HepG2 (cell line): Measurements from ENCODE around the gene QPCT. TPM values are rescaled to one million over a fixed set of nuclear protein-coding genes. Genes with fewer than 3 reads are reported as not detected.

ENCODE experiments used
- ATAC-seq: fragments of 200-7000 bp; cut with Tn5 transposase; 3 replicates; pipeline ENCODE4 v1.9.1; 2020; ENCODE audit warnings: mild to moderate bottlenecking, moderate library complexity
- BruUV-seq: library from RNA; stranded (reverse); fragments of 400-500 nt; replicated peaks from 2 replicates; lab custom pipeline; 2021; lab: Mats Ljungman, UMichigan
- CTCF ChIA-PET: fragments of 300-600 bp; formaldehyde crosslinking; extraction: SDS; loops from one replicate; lab custom pipeline; 2021; ENCODE audit warnings: low total read pairs, inconsistent platforms, low intra/inter-chr PET ratio; lab: Yijun Ruan, JAX
- POLR2A ChIA-PET: fragments of 350-600 bp; sonication (Branson Sonifier 250); formaldehyde crosslinking; loops from one replicate; lab custom pipeline; 2020; ENCODE audit warnings: antibody characterized with exemption, inconsistent platforms; lab: Yijun Ruan, JAX
- DNase-seq: peaks from one replicate; pipeline ENCODE4 v3.0.0-alpha.2; 2015; ENCODE audit warnings: low spot score
- FAIRE-seq: peaks from 3 replicates; lab custom pipeline; 2011; peaks lifted over from hg19 to GRCh38; lab: Jason Lieb, UNC
- H2AFZ ChIP-seq: one replicate; pipeline ENCODE4 v1.6.1; 2011; ENCODE audit warnings: low read length, inconsistent platforms
- H3K27ac ChIP-seq: fragments of 300-600 bp; 3 replicates; pipeline ENCODE4 v1.8.0; 2011; ENCODE audit warnings: mixed run types, mild to moderate bottlenecking, mixed read lengths, low read length, inconsistent platforms; ENCODE audit not compliant: insufficient read depth; ENCODE audit errors: extremely low read length
- H3K27me3 ChIP-seq, 2 experiments: fragments of 200-600 bp in 1 of 2; 2 replicates in 1 of 2; 3 replicates in 1 of 2; pipeline versions ENCODE4 v1.6.0 to v1.8.0; 2011; ENCODE audit warnings: low read length in 2 of 2, mild to moderate bottlenecking in 2 of 2, moderate library complexity in 2 of 2, inconsistent platforms in 1 of 2; ENCODE audit not compliant: insufficient read depth in 2 of 2, control insufficient read depth in 1 of 2
- H3K36me3 ChIP-seq, 2 experiments: fragments of 200-600 bp in 1 of 2; replicated peaks in 1 of 2; 2 replicates in 1 of 2; 3 replicates in 1 of 2; pipeline versions ENCODE4 v1.5.1 to v1.8.0; 2011; ENCODE audit warnings: low read length in 2 of 2, inconsistent platforms in 1 of 2; ENCODE audit not compliant: insufficient read depth in 2 of 2, control insufficient read depth in 1 of 2
- H3K4me1 ChIP-seq: 2 replicates; pipeline ENCODE4 v1.5.1; 2012; ENCODE audit warnings: low read length, inconsistent platforms; ENCODE audit not compliant: insufficient read depth
- H3K4me2 ChIP-seq: 2 replicates; pipeline ENCODE4 v1.6.0; 2011; ENCODE audit warnings: low read depth, low read length, inconsistent platforms
- H3K4me3 ChIP-seq, 3 experiments: fragments of 200-600 bp in 1 of 3; sonication (generic), shearing (Covaris generic) in 1 of 3; replicated peaks in 1 of 3; 2 replicates each; pipeline ENCODE4 v1.5.1; 2011 to 2016; ENCODE audit warnings: low read length in 3 of 3, inconsistent platforms in 2 of 3, low read depth in 2 of 3, mild to moderate bottlenecking in 2 of 3, control low read depth in 1 of 3, mixed read lengths in 1 of 3; ENCODE audit not compliant: insufficient read depth in 1 of 3
- H3K79me2 ChIP-seq: one replicate; pipeline ENCODE4 v1.6.1; 2011; ENCODE audit warnings: low read length, inconsistent platforms; ENCODE audit not compliant: insufficient read depth
- H3K9ac ChIP-seq: 2 replicates; pipeline ENCODE4 v1.6.0; 2011; ENCODE audit warnings: mild to moderate bottlenecking, low read depth, low read length, inconsistent platforms; ENCODE audit not compliant: insufficient read depth
- H3K9me3 ChIP-seq: 2 replicates; pipeline ENCODE4 v1.5.1; 2012; ENCODE audit warnings: mild to moderate bottlenecking, low read length
- H4K20me1 ChIP-seq: 2 replicates; pipeline ENCODE4 v1.6.0; 2011; ENCODE audit warnings: inconsistent platforms, mild to moderate bottlenecking, low read length, moderate library complexity; ENCODE audit not compliant: insufficient read depth
- ATM ChIP-seq: fragments of 450-650 bp; IDR thresholded peaks from 2 replicates; pipeline ENCODE4 v1.7.1; 2017; ENCODE audit warnings: mild to moderate bottlenecking, borderline replicate concordance
- CHD4 ChIP-seq: fragments of 200-600 bp; sonication (generic); IDR thresholded peaks from 2 replicates; pipeline ENCODE4 v1.7.0; 2017; ENCODE audit warnings: mild to moderate bottlenecking, low read length, borderline replicate concordance
- ETV6 ChIP-seq: sonication (generic); formaldehyde crosslinking; conservative IDR thresholded peaks from 2 replicates; pipeline ENCODE4 v1.4.0; 2020; ENCODE audit warnings: missing genetic modification reagents
- GATA4 ChIP-seq: sonication (generic); IDR thresholded peaks from 2 replicates; pipeline ENCODE4 v1.6.1; 2016; ENCODE audit warnings: antibody characterized with exemption, low read depth, borderline replicate concordance
- MBNL3 ChIP-seq: fragments of 250-450 bp; sonication (Bioruptor Pico); conservative IDR thresholded peaks from 2 replicates; pipeline ENCODE4 v1.8.0; 2022; ENCODE audit warnings: mild to moderate bottlenecking, inconsistent platforms
- MLXIP ChIP-seq: sonication (generic); formaldehyde crosslinking; IDR thresholded peaks from 2 replicates; pipeline ENCODE4 v1.9.0; 2021; ENCODE audit warnings: missing genetic modification reagents, borderline replicate concordance
- MTERF4 ChIP-seq: sonication (generic); formaldehyde crosslinking; IDR thresholded peaks from 2 replicates; pipeline ENCODE4 v1.8.0; 2023; ENCODE audit warnings: mild to moderate bottlenecking, missing genetic modification reagents
- NCOA1 ChIP-seq: sonication (generic); formaldehyde crosslinking; IDR thresholded peaks from 2 replicates; pipeline ENCODE4 v1.9.0; 2021; ENCODE audit warnings: missing genetic modification reagents
- NRL ChIP-seq: sonication (generic); formaldehyde crosslinking; IDR thresholded peaks from 2 replicates; pipeline ENCODE4 v1.5.0; 2020; ENCODE audit warnings: missing genetic modification reagents, mild to moderate bottlenecking, moderate library complexity, borderline replicate concordance
- ONECUT2 ChIP-seq: sonication (generic); formaldehyde crosslinking; IDR thresholded peaks from 2 replicates; pipeline ENCODE4 v1.4.0; 2020; ENCODE audit warnings: missing genetic modification reagents
- PAF1 ChIP-seq: IDR thresholded peaks from 2 replicates; pipeline ENCODE4 v1.6.1; 2016; ENCODE audit warnings: missing genetic modification reagents, missing compliant biosample characterization
- SOX5 ChIP-seq: IDR thresholded peaks from 2 replicates; pipeline ENCODE4 v1.6.1; 2016; ENCODE audit warnings: borderline replicate concordance
- ZBTB25 ChIP-seq: IDR thresholded peaks from 2 replicates; pipeline ENCODE4 v1.6.1; 2018; ENCODE audit warnings: missing genetic modification reagents
- ZMYM2 ChIP-seq: sonication (generic); formaldehyde crosslinking; IDR thresholded peaks from 2 replicates; pipeline ENCODE4 v1.8.0; 2022; ENCODE audit warnings: mild to moderate bottlenecking, missing genetic modification reagents
- ZNF580 ChIP-seq: IDR thresholded peaks from 2 replicates; pipeline ENCODE4 v1.6.1; 2016; ENCODE audit warnings: low read depth, borderline replicate concordance
- ZNF629 ChIP-seq: sonication (generic); formaldehyde crosslinking; conservative IDR thresholded peaks from 2 replicates; pipeline ENCODE4 v1.5.0; 2020; ENCODE audit warnings: missing genetic modification reagents
- ZNF687 ChIP-seq: sonication (generic); formaldehyde crosslinking; IDR thresholded peaks from 2 replicates; pipeline ENCODE4 v1.5.1; 2020; ENCODE audit warnings: mild to moderate bottlenecking, missing genetic modification reagents, moderate library complexity
- WGBS: methylation state at CpG from one replicate; pipeline ENCODE4 v1.1.6; 2017; ENCODE audit warnings: low lambda C conversion rate; 5-methylcytosine and 5-hydroxymethylcytosine counted together
- in situ Hi-C: cut with HindIII; loops from 2 replicates; pipeline ENCODE4 v1.10.0; 2017; ENCODE audit warnings: low pct_unique_long_range_greater_than_20kb; ENCODE audit not compliant: extremely low pct_ligation_motif_present
- intact Hi-C: fragments of 100-400 bp; cut with micrococcal nuclease; formaldehyde crosslinking; loops from one replicate; pipeline ENCODE4 v1.10.0; 2022; ENCODE audit not compliant: unreplicated experiment
- polyA plus RNA-seq, 8 experiments: library from polyadenylated mRNA; depleted of rRNA in 3 of 8; stranded (reverse) in 7 of 8; unstranded in 1 of 8; fragments of >200 nt; fragmentation: Illumina TruSeq in 4 of 8; extraction: Trizol in 4 of 8; gene quantifications; 2 replicates each; pipeline versions ENCODE4 v1.2.1 to v1.2.3, GENCODE V29; 2011 to 2016; ENCODE audit warnings: low read depth in 4 of 8, missing spikeins in 1 of 8, mixed read lengths in 1 of 8; ENCODE audit not compliant: insufficient read depth in 1 of 8
- total RNA-seq, 5 experiments: library from RNA; depleted of rRNA; stranded (reverse); fragments of >200 nt; fragmentation: Illumina TruSeq; extraction: Trizol; gene quantifications; 2 replicates each; pipeline ENCODE4 v1.2.3, GENCODE V29; 2016; ENCODE audit warnings: low read depth in 1 of 5

QPCT gene
- total and polyA plus RNA-seq, 2 of the 13 experiments (the other 11 are each of a cell fraction or from before 2014, with no cell fraction given), result 0.77 to 1.2 TPM

- Histone ChIP-seq H4K20me1 (no peaks in the 10 kb centered on the region), H3K79me2 (no peaks in the 10 kb centered on the region), H3K9me3 (no peaks in the 10 kb centered on the region), H3K36me3 (no peaks in the 10 kb centered on the region), H3K4me3 (no peak overlapping the region), H3K4me1 (no peaks in the 10 kb centered on the region), H3K4me2 (no peak overlapping the region), H3K27ac (no peak overlapping the region), H3K9ac (no peak overlapping the region), H2AFZ (no peak overlapping the region), H3K27me3 (peaks cover 1 to 8% of the 10 kb centered on the region in 2 experiments; a peak in 1 of 5 replicates)
- in situ Hi-C loops, result no loop called here
- no peak for ATAC-seq
- BruUV-seq, result no TSS peak
- WGBS, result 23% methylated on average over 4 of the region's 4 CpGs
- DNase-seq, result no peak
- POLR2A ChIA-PET, result no interaction called here
- intact Hi-C loops, result no loop called here
- CTCF ChIA-PET, result no interaction called here
- FAIRE-seq, result no peak
- no peak for TF ChIP-seq ZMYM2 (CRISPR knock-in tag)
- TF ChIP-seq ZNF629 (CRISPR knock-in tag), result no peak
- no peak for TF ChIP-seq ETV6 (CRISPR knock-in tag)
- TF ChIP-seq ZNF687 (CRISPR knock-in tag), result no peak
- no peak for TF ChIP-seq MBNL3 (CRISPR knock-in tag)
- TF ChIP-seq MLXIP (CRISPR knock-in tag), result no peak
- TF ChIP-seq MTERF4 (CRISPR knock-in tag), result no peak
- no peak for TF ChIP-seq ZBTB25
- no peak for TF ChIP-seq GATA4
- no peak for TF ChIP-seq NRL (CRISPR knock-in tag)
- no peak for TF ChIP-seq ONECUT2
- no peak for TF ChIP-seq PAF1
- TF ChIP-seq ATM, result no peak
- TF ChIP-seq NCOA1 (CRISPR knock-in tag), result no peak
- TF ChIP-seq CHD4, result no peak
- TF ChIP-seq SOX5 (CRISPR knock-in tag), result no peak
- no peak for TF ChIP-seq ZNF580 (CRISPR knock-in tag)
Measured at GRCh38 chr2:37422816-37423215, 78.4 kb downstream of the QPCT start.
